Cardiac fibroblast (primary cell): ENCODE results near the gene PLEKHA4.
A peak's percentile ranks its signal among the peaks of the same experiment; 100 is the strongest.

ENCODE experiments used
- DNase-seq, 2 donors: peaks; one replicate each; pipeline versions ENCODE4 v3.0.0 to v3.0.0-alpha.2; 2010; ENCODE audit warnings: low read depth in 2 of 2
- H3K4me3 ChIP-seq, 2 donors: replicated peaks in 1 of 2; 1 replicate in 1 of 2; 2 replicates in 1 of 2; pipeline ENCODE4 v1.5.1; 2011; ENCODE audit warnings: low read depth in 2 of 2, low read length in 2 of 2, mild to moderate bottlenecking in 2 of 2, moderate library complexity in 1 of 2
- CTCF ChIP-seq: IDR thresholded peaks from one replicate; pipeline ENCODE4 v1.5.1; 2011; ENCODE audit warnings: low read depth, mild to moderate bottlenecking, low read length, inconsistent platforms

The PLEKHA4 gene

GRCh38 chr19:48826606-48827020 lies 41.8 kb downstream of the PLEKHA4 start:
- H3K4me3 ChIP-seq = no peak overlapping the region
- no peak for DNase-seq
- peak; percentile 15 for TF ChIP-seq CTCF

GRCh38 chr19:48822514-48822913 lies 45.9 kb downstream of the PLEKHA4 start:
- DNase-seq = no peak
- no peak overlapping the region for H3K4me3 ChIP-seq
- no peak for TF ChIP-seq CTCF

GRCh38 chr19:48821633-48822032 lies 46.8 kb downstream of the PLEKHA4 start:
- no peak for TF ChIP-seq CTCF
- no peak overlapping the region for H3K4me3 ChIP-seq
- no peak for DNase-seq

- no peak overlapping the region for H3K4me3 ChIP-seq
- TF ChIP-seq CTCF = no peak
- peak; percentile 80 to 99 for DNase-seq
These were observed 49.0 kb downstream of the PLEKHA4 start for GRCh38 chr19:48819366-48819816.

GRCh38 chr19:48818234-48818820 lies 50.1 kb downstream of the PLEKHA4 start:
- H3K4me3 ChIP-seq = no peak overlapping the region

GRCh38 chr19:48817585-48818124 lies 50.8 kb downstream of the PLEKHA4 start:
- TF ChIP-seq CTCF = no peak
- H3K4me3 ChIP-seq = no peak overlapping the region
- no peak for DNase-seq

More at GRCh38 chr19:48818234-48818820, 50.1 kb downstream of the PLEKHA4 start:
- no peak for TF ChIP-seq CTCF
- DNase-seq = no peak
